BE2C (cell line): ENCODE measurements around the gene SIGLEC12.

ENCODE experiments used
- DNase-seq: peaks from one replicate; pipeline ENCODE4 v3.0.0-alpha.2; 2020
- H3K27me3 ChIP-seq: fragments of 250-450 bp; sonication (Bioruptor Pico); 2 replicates; pipeline ENCODE4 v1.5.1; 2020; ENCODE audit warnings: mild to moderate bottlenecking
- H3K36me3 ChIP-seq: fragments of 250-450 bp; sonication (Bioruptor Pico); 2 replicates; pipeline ENCODE4 v1.5.1; 2020; ENCODE audit warnings: mild to moderate bottlenecking
- H3K4me1 ChIP-seq: fragments of 250-450 bp; sonication (Bioruptor Pico); 2 replicates; pipeline ENCODE4 v1.5.1; 2020
- H3K4me3 ChIP-seq: 2 replicates; pipeline ENCODE4 v1.5.1; 2011; ENCODE audit warnings: low read depth, low read length
- H3K9me3 ChIP-seq: fragments of 250-450 bp; sonication (Bioruptor Pico); 2 replicates; pipeline ENCODE4 v1.5.1; 2020
- TF ChIP-seq, protein P1 (sequence below): IDR thresholded peaks from 2 replicates; pipeline ENCODE4 v1.5.1; 2012; ENCODE audit warnings: mild to moderate bottlenecking, low read depth, low read length

SIGLEC12 gene

GRCh38 chr19:51491586-51491985 is 10.0 kb downstream of the SIGLEC12 start:
- H3K36me3 ChIP-seq = no peaks in the 10 kb centered on the region
- no peaks in the 10 kb centered on the region; the same call in 1 of the 2 replicates for H3K27me3 ChIP-seq
- TF ChIP-seq, protein P1, sequence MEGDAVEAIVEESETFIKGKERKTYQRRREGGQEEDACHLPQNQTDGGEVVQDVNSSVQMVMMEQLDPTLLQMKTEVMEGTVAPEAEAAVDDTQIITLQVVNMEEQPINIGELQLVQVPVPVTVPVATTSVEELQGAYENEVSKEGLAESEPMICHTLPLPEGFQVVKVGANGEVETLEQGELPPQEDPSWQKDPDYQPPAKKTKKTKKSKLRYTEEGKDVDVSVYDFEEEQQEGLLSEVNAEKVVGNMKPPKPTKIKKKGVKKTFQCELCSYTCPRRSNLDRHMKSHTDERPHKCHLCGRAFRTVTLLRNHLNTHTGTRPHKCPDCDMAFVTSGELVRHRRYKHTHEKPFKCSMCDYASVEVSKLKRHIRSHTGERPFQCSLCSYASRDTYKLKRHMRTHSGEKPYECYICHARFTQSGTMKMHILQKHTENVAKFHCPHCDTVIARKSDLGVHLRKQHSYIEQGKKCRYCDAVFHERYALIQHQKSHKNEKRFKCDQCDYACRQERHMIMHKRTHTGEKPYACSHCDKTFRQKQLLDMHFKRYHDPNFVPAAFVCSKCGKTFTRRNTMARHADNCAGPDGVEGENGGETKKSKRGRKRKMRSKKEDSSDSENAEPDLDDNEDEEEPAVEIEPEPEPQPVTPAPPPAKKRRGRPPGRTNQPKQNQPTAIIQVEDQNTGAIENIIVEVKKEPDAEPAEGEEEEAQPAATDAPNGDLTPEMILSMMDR = no peak
- no peak for DNase-seq
- H3K9me3 ChIP-seq = no peaks in the 10 kb centered on the region
- H3K4me1 ChIP-seq = no peaks in the 10 kb centered on the region
- H3K4me3 ChIP-seq = no peak overlapping the region

- H3K9me3 ChIP-seq = no peaks in the 10 kb centered on the region
- no peaks in the 10 kb centered on the region for H3K36me3 ChIP-seq
- TF ChIP-seq, protein P1 = no peak
- no peak for DNase-seq
- H3K4me1 ChIP-seq = no peaks in the 10 kb centered on the region
- H3K27me3 ChIP-seq = no peaks in the 10 kb centered on the region; the same call in 1 of the 2 replicates
- no peak overlapping the region for H3K4me3 ChIP-seq
Observed at GRCh38 chr19:51490676-51491075, 10.9 kb downstream of the SIGLEC12 start.

DNA sequence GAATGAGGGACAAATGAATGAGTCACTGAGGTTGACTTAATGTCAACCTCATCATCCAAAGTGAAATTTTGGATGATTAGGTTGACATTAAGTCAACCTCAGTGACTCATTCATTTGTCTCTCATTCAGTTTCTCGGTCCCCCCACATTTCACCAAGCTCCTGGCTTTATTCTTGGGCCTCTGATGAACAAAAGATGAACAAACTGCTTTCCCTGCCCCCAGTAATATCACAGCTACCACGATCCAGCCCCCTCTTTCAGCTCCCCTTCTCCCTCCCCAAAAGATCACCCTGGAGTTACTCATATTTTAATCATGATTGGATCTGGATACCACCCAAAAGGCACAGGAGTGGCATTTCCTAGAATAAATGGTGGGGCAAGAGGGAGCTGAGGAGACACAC is 12.5 kb downstream of the SIGLEC12 start:
- Histone ChIP-seq H3K9me3 (no peaks in the 10 kb centered on the region), H3K36me3 (no peaks in the 10 kb centered on the region), H3K4me3 (no peak overlapping the region), H3K4me1 (no peaks in the 10 kb centered on the region), H3K27me3 (no peaks in the 10 kb centered on the region; the same call in 1 of the 2 replicates)
- no peak for DNase-seq
- TF ChIP-seq, protein P1 = no peak

DNA sequence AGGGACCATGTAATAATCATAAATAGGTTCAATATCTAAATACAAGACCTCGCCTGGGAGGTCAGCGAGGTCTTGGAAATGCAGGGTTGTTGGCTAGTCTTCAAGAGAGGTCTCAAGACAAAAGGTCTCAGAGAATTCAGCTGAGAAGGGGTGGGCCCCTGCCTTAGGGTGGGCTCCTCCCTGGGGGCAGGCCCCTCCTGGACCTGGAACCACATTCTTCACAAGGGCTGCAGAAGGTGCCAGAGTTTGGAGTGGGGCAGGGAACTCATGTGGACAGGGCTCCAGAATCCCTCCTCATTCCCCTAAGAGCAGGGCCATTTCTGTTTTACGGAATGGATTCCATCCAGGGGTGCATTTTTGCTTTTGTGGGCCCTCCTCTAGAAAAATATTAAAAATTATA is 13.1 kb downstream of the SIGLEC12 start:
- Histone ChIP-seq H3K4me3 (no peak overlapping the region), H3K36me3 (no peaks in the 10 kb centered on the region), H3K27me3 (no peaks in the 10 kb centered on the region; the same call in 1 of the 2 replicates), H3K4me1 (no peaks in the 10 kb centered on the region), H3K9me3 (no peaks in the 10 kb centered on the region)
- no peak for DNase-seq
- TF ChIP-seq, protein P1 = no peak

DNA sequence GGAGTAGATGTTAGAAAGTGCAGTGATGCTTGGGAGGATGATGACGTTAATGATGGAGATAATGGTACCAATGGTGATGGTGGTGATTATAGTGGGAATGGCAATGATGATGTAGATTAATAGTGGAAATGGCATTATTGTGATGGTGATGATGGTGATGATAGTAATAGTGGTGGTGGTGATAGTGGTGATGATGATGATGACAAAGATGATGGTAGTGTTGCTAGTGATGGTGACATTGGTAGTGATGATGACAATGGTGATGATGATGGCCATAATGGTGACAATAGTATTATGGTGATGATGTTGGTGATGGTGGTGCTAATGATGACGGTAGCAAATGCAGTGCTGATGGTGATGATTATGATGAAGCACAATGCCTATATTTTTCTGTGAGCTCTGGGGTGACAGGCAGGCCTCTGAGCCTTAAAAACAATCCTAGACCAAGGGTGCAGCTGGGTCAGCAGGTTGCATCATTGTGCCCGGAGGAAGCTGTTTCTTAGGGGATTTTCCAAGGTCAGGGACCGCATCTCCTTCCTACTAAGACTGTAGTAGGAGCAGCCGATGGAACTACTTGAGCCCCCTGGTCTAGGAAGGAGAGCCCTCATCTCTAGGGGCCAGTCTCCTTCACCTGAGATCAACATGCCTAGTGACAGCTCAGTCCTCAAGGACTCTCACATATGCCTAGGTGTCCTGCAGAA is 15.5 kb downstream of the SIGLEC12 start:
- H3K27me3 ChIP-seq = no peaks in the 10 kb centered on the region; the same call in 1 of the 2 replicates
- no peaks in the 10 kb centered on the region for H3K4me1 ChIP-seq
- no peaks in the 10 kb centered on the region for H3K9me3 ChIP-seq
- DNase-seq = no peak
- H3K4me3 ChIP-seq = no peak overlapping the region
- no peaks in the 10 kb centered on the region for H3K36me3 ChIP-seq
- TF ChIP-seq, protein P1 = no peak

DNA sequence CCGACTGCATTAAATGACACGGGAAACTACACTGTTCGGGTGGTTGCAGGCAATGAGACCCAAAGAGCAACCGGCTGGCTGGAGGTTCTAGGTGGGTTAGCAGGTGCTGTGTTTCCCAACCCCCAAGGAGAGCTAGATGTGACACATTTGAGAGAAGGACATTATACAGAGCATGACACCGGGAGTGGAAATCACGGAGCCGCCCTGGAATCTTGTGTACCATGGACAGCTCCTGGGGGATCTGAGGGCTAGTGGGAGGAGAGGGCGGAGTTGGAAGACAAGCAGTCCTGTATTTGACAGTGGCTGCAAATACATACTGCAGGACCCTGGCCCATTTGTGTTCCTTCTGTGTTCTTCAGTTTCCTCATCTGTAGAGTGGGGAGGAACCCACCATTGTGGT is 21.0 kb downstream of the SIGLEC12 start:
- TF ChIP-seq, protein P1 = no peak
- Histone ChIP-seq H3K27me3 (no peaks in the 10 kb centered on the region), H3K36me3 (no peaks in the 10 kb centered on the region), H3K4me1 (no peaks in the 10 kb centered on the region), H3K9me3 (no peaks in the 10 kb centered on the region), H3K4me3 (no peak overlapping the region)
- DNase-seq = no peak
